ENCODE results near the gene LCN6.
A peak's percentile ranks its signal among the peaks of the same experiment; 100 is the strongest.
"Not testable (repeated sequence)": the region's sequence is repeated elsewhere in the genome, so short reads cannot be mapped to it uniquely, and the experiment has no call there.

LCN6 gene

GRCh38 chr9:136748201-136748600 is at the start of gene LCN6:
Gene LCN6 (minus strand): TSS chr9:136748525. CDS start chr9:136748483, 42 bp downstream.
- no peak for DNase-seq

GRCh38 chr9:136796775-136797347 is 48.5 kb upstream of the LCN6 start:
- DNase-seq: not testable (repeated sequence)

- no peak for DNase-seq
Observed at GRCh38 chr9:136796238-136796774, 48.0 kb upstream of the LCN6 start, which contains the start of gene CCDC183. Gene CCDC183 (plus strand): TSS chr9:136796338. CDS start chr9:136796398, 60 bp downstream.

- DNase-seq: no peak
Observed at GRCh38 chr9:136795000-136795348, 46.6 kb upstream of the LCN6 start.

GRCh38 chr9:136794281-136794999 is 46.1 kb upstream of the LCN6 start:
- DNase-seq: no peak

GRCh38 chr9:136793086-136793946 is 45.0 kb upstream of the LCN6 start:
- no peak for DNase-seq

GRCh38 chr9:136792321-136793085 is 44.2 kb upstream of the LCN6 start:
- no peak for DNase-seq

GRCh38 chr9:136791516-136792276 is 43.4 kb upstream of the LCN6 start:
- DNase-seq: no peak

- DNase-seq: peak; percentile 100
Observed at GRCh38 chr9:136790640-136791515, 42.6 kb upstream of the LCN6 start, which contains the start of gene TMEM141. Gene TMEM141 (plus strand): TSS chr9:136791344. CDS start chr9:136791371, 27 bp downstream.

GRCh38 chr9:136789523-136789937 is 41.2 kb upstream of the LCN6 start:
- DNase-seq: no peak

- DNase-seq: not testable (repeated sequence)
Observed at GRCh38 chr9:136788644-136789522, 40.6 kb upstream of the LCN6 start.

- peak; percentile 44 for DNase-seq
Observed at GRCh38 chr9:136787690-136788400, 39.5 kb upstream of the LCN6 start.

- not testable (repeated sequence) for DNase-seq
Observed at GRCh38 chr9:136786983-136787382, 38.7 kb upstream of the LCN6 start.

- no peak for DNase-seq
Observed at GRCh38 chr9:136786451-136786850, 38.1 kb upstream of the LCN6 start.

- not testable (repeated sequence) for DNase-seq
Observed at GRCh38 chr9:136785565-136786355, 37.4 kb upstream of the LCN6 start.

GRCh38 chr9:136784997-136785361 is 36.7 kb upstream of the LCN6 start:
- no peak for DNase-seq

- peak; percentile 22 for DNase-seq
Observed at GRCh38 chr9:136784249-136784996, 36.1 kb upstream of the LCN6 start.

Data from HCEC 1CT (cell line).